Small intestine (tissue), 7 donors: Measurements from ENCODE around the gene SPRED2. TPM values are rescaled to one million over a fixed set of nuclear protein-coding genes. Genes with fewer than 3 reads are reported as not detected.
"Not testable (repeated sequence)": the region's sequence is repeated elsewhere in the genome, so short reads cannot be mapped to it uniquely, and the experiment has no call there.

ENCODE experiments used
- DNase-seq, 2 donors: peaks; one replicate each; pipeline versions ENCODE4 v3.0.0 to v3.0.0-alpha.2; 2013
- FAIRE-seq: peaks from 2 replicates; lab custom pipeline; 2012; peaks lifted over from hg19 to GRCh38; lab: Jason Lieb, UNC
- H3K27ac ChIP-seq, 3 donors: one replicate each; pipeline ENCODE4 v1.5.1; 2013; ENCODE audit warnings: low read length in 2 of 3, mild to moderate bottlenecking in 2 of 3, control low read depth in 1 of 3, inconsistent platforms in 1 of 3, low read depth in 1 of 3, moderate library complexity in 1 of 3
- H3K27me3 ChIP-seq, 3 donors: one replicate each; pipeline ENCODE4 v1.6.1; 2013; ENCODE audit warnings: low read length in 3 of 3, inconsistent platforms in 1 of 3; ENCODE audit not compliant: control insufficient read depth in 3 of 3, insufficient read depth in 3 of 3
- H3K36me3 ChIP-seq, 3 donors: one replicate each; pipeline ENCODE4 v1.6.1; 2013; ENCODE audit warnings: low read length in 3 of 3, inconsistent platforms in 1 of 3, low read depth in 1 of 3, mild to moderate bottlenecking in 1 of 3, moderate library complexity in 1 of 3; ENCODE audit not compliant: control insufficient read depth in 3 of 3, insufficient read depth in 2 of 3
- H3K4me1 ChIP-seq, 3 donors: one replicate each; pipeline ENCODE4 v1.6.1; 2013; ENCODE audit warnings: low read length in 2 of 3, inconsistent platforms in 1 of 3, low read depth in 1 of 3, mild to moderate bottlenecking in 1 of 3, moderate library complexity in 1 of 3; ENCODE audit not compliant: control insufficient read depth in 3 of 3, insufficient read depth in 2 of 3
- H3K4me3 ChIP-seq, 3 donors: one replicate each; pipeline ENCODE4 v1.5.1; 2013; ENCODE audit warnings: low read length in 3 of 3, control low read depth in 1 of 3, inconsistent platforms in 1 of 3, low read depth in 1 of 3, mild to moderate bottlenecking in 1 of 3, moderate library complexity in 1 of 3
- H3K9me3 ChIP-seq, 2 donors: one replicate each; pipeline ENCODE4 v1.6.1; 2013; ENCODE audit warnings: low read depth in 1 of 2, low read length in 1 of 2; ENCODE audit not compliant: control insufficient read depth in 2 of 2, insufficient read depth in 1 of 2
- WGBS, 3 donors: extraction: QIAGEN DNeasy Blood & Tissue Kit; methylation state at CpG; one replicate each; pipeline ENCODE4 v1.1.7; 2013; 5-methylcytosine and 5-hydroxymethylcytosine counted together
- polyA plus RNA-seq, 4 donors: library from polyadenylated mRNA; stranded (reverse) in 3 of 4; unstranded in 1 of 4; fragments of 200-250 nt in 3 of 4; fragments of 120-200 nt in 1 of 4; gene quantifications; one replicate each; pipeline versions ENCODE4 v1.2.1 to v1.2.3, GENCODE V29; 2013
- donor health status: healthy with polysubstance abuse.
- donor health status: control.
- donor health status: control.
- donor health status: Bipolar disorder and iron deficiency.
- donor health status: healthy.

SPRED2 gene
- polyA plus RNA-seq, 4 donors: 10.7 to 26.3 (median 19.1) TPM

DNA sequence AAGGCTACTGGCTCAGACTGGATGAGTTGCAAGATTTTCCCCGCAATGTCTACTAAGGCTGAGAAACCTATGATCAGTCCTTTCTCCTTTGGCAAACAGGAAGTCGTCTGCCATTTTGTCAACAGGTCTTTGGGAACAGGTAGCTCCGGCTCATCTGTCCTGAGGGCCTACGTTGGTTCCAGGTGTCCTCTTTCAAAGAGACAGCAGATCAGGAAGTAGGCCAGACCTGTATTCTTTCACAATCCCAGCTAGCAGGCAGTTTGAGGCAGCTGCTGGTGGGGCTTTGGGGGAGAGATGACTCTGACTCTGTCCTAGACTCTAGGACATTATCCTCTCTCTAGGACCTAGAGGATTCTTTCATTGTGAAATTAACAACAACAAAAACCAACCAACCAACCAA is 106.1 kb downstream of the SPRED2 start:
- Histone ChIP-seq H3K36me3 (peaks cover 2 to 30% (median 4%) of the 10 kb centered on the region in 3 donors), H3K4me3 (no peak overlapping the region), H3K27me3 (no peaks in the 10 kb centered on the region), H3K27ac (no peak overlapping the region), H3K9me3 (no peaks in the 10 kb centered on the region), H3K4me1 (no peaks in the 10 kb centered on the region)
- 93 to 94% (median 93%) methylated on average over 4 of the region's 4 CpGs for WGBS, 3 donors
- no peak for DNase-seq
- FAIRE-seq: no peak

DNA sequence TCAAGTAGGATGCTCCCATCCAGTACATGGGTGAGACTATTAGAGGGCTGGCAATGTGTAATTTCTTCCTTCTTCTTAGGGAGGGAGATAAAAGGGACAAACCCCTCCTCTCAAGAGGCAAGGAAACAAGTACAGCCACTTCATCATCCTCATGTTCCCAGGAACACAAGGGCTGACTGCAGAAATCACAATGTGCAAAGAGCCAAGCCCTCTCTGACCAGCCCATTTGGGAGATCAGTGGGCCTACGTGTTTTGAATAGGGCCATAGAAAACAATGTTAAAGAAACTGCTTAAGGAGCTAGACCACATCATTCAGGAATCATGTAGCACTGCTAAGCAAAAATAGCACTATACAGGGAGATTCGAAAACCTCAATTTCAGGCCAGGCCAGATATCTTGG is 107.3 kb downstream of the SPRED2 start:
- H3K9me3 ChIP-seq: no peaks in the 10 kb centered on the region
- peaks cover 0 to 11% (median 7%) of the 10 kb centered on the region in 3 donors for H3K4me1 ChIP-seq
- FAIRE-seq (no peak), DNase-seq (no peak)
- no peaks in the 10 kb centered on the region for H3K27me3 ChIP-seq
- peaks cover 3 to 30% (median 3%) of the 10 kb centered on the region in 3 donors for H3K36me3 ChIP-seq
- WGBS, 3 donors: 93 to 97% (median 95%) methylated on average over 2 of the region's 2 CpGs
- no peak overlapping the region for H3K4me3 ChIP-seq
- H3K27ac ChIP-seq: no peak overlapping the region

DNA sequence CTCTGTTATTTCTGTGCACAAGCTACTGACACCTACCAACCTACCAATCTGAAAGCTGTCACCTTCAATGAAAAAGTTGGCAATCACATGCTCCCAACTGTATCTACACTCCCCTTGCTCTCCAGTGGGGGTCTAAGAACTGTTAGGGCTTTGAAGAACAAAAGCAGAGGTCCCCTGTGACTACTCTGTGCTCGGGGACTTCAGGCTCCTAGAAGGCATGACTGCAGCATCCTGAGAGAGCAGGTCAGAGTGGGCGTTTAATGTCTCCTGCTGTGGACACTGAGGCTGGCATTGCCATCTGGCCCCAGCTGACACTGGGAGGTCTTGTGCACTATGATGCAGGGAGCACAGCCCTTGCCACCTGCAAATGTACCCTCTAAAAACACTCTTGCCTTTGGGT is 111.5 kb downstream of the SPRED2 start:
- Histone ChIP-seq H3K27ac (peak overlapping the region; percentile 13 to 69 (median 29)), H3K4me1 (peaks cover 2 to 16% (median 7%) of the 10 kb centered on the region in 3 donors), H3K9me3 (peaks cover 0 to 4% of the 10 kb centered on the region in 2 donors), H3K4me3 (no peak overlapping the region), H3K27me3 (no peaks in the 10 kb centered on the region), H3K36me3 (peaks cover 3 to 26% (median 4%) of the 10 kb centered on the region in 3 donors)
- FAIRE-seq (no peak), DNase-seq (no peak)
- 95 to 98% (median 97%) methylated on average over 2 of the region's 2 CpGs for WGBS, 3 donors

DNA sequence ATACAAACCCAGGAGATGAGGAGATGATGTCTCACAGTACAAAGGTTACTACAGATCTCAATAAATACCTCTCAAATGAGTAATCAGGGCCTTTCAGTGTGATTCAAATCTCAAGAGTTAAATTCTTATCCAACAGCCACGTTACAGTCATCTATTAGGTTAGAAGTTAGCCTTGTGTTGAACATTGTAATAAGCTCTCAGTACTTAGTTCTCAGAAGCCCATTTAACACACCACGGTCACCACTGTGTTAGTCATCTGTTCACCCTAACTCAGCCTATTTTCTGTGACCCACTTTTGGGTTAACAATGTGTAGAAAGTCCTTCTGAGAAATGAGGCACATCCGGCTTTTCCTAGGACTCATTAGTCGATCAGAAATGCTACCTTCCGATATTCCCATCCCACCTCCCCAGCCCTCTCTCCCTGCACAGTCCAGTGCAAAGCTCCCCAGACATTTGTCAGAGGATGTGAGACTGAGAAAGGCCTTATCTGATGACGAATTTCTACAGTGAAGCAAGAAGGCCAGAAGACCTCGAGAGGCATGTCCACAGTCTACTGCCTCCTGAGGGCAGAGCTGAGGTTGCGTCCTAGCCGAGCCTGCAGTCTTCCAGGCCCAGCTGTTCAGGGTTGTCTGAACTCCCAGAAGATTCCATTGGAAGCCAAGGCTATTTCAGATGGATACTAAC is 112.2 kb downstream of the SPRED2 start:
- no peaks in the 10 kb centered on the region for H3K27me3 ChIP-seq
- H3K4me3 ChIP-seq: no peak overlapping the region
- peaks cover 2 to 16% (median 7%) of the 10 kb centered on the region in 3 donors for H3K4me1 ChIP-seq
- no peak for FAIRE-seq
- peaks cover 0 to 4% of the 10 kb centered on the region in 2 donors for H3K9me3 ChIP-seq
- DNase-seq: peak; percentile 85 to 92
- H3K36me3 ChIP-seq: peaks cover 3 to 28% (median 4%) of the 10 kb centered on the region in 3 donors
- peak overlapping the region; percentile 73 to 82 (median 79) for H3K27ac ChIP-seq
- WGBS, 3 donors: 57 to 64% (median 59%) methylated on average over 9 of the region's 9 CpGs

DNA sequence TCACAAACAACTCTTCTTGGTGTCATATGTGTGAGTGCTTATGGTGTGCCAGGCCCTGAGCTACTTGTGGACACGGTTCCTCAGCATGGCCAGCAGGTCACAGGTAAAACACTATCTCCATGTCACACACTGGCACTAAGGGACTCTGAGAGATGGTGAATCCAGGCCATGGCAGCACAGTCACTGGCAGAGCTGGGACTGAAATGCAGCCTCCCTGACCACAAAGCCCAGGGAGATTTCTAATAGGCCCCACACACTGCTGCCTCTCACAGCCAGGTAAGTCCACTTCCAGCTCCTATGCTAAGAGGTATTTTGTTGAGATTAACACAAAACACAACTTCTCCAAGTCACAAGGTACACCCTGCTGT is 112.7 kb downstream of the SPRED2 start:
- FAIRE-seq (no peak), DNase-seq (no peak)
- H3K27ac ChIP-seq: peak overlapping the region; percentile 73 to 82 (median 79)

DNA sequence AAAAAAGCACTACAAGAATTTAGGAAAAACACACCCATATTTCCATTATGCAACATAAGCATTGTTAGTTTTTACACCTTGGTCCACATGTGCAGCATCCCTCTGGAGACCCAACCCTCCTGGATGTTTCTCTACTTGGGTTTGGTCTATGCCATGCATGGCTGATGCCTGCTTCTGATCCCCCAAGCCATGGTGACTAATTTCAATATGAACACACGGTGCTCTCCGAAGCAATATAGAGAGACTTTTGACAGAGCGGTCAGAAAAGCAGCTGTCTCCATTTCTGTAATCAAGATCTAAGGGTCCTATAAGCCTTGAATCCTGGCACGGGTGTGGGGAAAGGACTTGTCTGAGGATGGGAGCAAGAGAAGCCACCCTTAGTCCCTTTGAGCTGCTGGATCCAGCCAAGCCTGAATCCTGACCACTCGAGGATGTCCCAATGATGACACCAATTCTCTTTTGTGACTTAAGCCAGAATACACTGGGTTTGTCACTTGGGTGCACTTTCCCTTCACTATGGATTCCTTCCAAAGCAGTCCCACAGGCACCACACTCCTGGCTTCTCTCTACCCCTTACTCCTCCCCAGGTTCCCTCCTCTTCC is 113.2 kb downstream of the SPRED2 start:
- no peak for DNase-seq
- no peak for FAIRE-seq
- Histone ChIP-seq H3K36me3 (peaks cover 3 to 31% (median 4%) of the 10 kb centered on the region in 3 donors), H3K27me3 (no peaks in the 10 kb centered on the region), H3K4me1 (peaks cover 2 to 16% (median 7%) of the 10 kb centered on the region in 3 donors), H3K4me3 (no peak overlapping the region), H3K27ac (peak overlapping the region; percentile 73 to 82 (median 79)), H3K9me3 (peaks cover 0 to 4% of the 10 kb centered on the region in 2 donors)
- WGBS, 3 donors: 77 to 90% (median 81%) methylated on average over 5 of the region's 5 CpGs

More for the DNA sequence above, 112.7 kb downstream of the SPRED2 start:
- H3K27me3 ChIP-seq: no peaks in the 10 kb centered on the region
- H3K4me3 ChIP-seq: no peak overlapping the region
- peaks cover 0 to 4% of the 10 kb centered on the region in 2 donors for H3K9me3 ChIP-seq
- 71 to 95% (median 85%) methylated on average over 1 of the region's 1 CpG for WGBS, 3 donors
- peaks cover 3 to 31% (median 4%) of the 10 kb centered on the region in 3 donors for H3K36me3 ChIP-seq
- H3K4me1 ChIP-seq: peaks cover 2 to 16% (median 7%) of the 10 kb centered on the region in 3 donors

DNA sequence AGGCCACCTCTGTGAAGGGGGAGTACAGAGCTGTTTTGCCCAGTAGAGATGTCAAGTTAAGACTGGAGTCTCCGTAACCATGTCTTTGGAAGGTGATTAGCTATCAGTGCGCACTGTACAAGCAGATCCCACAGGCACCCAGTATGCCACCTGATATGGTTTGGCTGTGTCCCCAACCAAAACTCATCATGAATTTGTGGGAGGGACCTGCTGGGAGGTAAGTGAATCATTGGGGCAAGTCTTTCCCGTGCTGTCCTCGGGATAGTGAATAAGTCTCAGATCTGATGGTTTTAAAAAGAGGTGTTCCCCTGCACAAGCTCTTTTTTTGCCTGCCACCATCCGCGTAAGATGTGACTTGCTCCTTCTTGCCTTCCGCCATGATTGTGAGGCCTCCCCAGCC is 114.6 kb downstream of the SPRED2 start:
- H3K4me1 ChIP-seq: peaks cover 2 to 16% (median 7%) of the 10 kb centered on the region in 3 donors
- no peaks in the 10 kb centered on the region for H3K27me3 ChIP-seq
- no peak for FAIRE-seq
- H3K36me3 ChIP-seq: peaks cover 3 to 41% (median 7%) of the 10 kb centered on the region in 3 donors
- no peak overlapping the region for H3K27ac ChIP-seq
- 96 to 98% (median 97%) methylated on average over 7 of the region's 7 CpGs for WGBS, 3 donors
- no peak for DNase-seq
- peaks cover 0 to 4% of the 10 kb centered on the region in 2 donors for H3K9me3 ChIP-seq
- H3K4me3 ChIP-seq: no peak overlapping the region

DNA sequence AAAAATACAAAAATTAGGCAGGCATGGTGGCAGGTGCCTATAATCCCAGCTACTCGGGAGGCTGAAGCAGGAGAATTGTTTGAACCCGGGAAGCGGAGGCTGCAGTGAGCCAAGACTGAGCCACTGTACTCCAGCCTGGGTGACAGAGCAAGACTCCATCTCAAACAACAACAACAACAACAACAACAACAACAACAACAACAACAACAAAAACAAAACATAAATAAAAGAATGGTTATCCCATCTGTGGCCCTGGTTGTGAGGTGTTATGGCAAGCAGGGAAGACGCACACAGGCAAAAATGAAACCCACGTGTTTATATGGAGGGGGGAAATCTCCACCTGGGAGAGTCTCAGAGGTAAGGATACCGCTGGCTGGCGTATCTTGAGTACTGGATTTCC is 115.0 kb downstream of the SPRED2 start:
- not testable (repeated sequence) for DNase-seq, FAIRE-seq, H3K4me3 ChIP-seq, H3K27me3 ChIP-seq, H3K27ac ChIP-seq, H3K9me3 ChIP-seq
- peaks cover 2 to 16% (median 7%) of the 10 kb centered on the region in 3 donors for H3K4me1 ChIP-seq
- peaks cover 3 to 42% (median 7%) of the 10 kb centered on the region in 3 donors for H3K36me3 ChIP-seq
- 94 to 96% (median 95%) methylated on average over 7 of the region's 7 CpGs for WGBS, 3 donors
